SU-DHL-6 (cell line): ENCODE measurements around the gene CACFD1.

Experiments used
- EZH2phosphoT487 ChIP-seq: fragments of 200-600 bp; sonication (generic), shearing (Covaris generic); conservative IDR thresholded peaks from 2 replicates; pipeline ENCODE4 v1.6.1; 2018; ENCODE audit warnings: mild to moderate bottlenecking, antibody characterized with exemption, low read length, moderate library complexity, mixed read lengths
- TF ChIP-seq, protein P1 (sequence below): fragments of 200-600 bp; sonication (generic); IDR thresholded peaks from one replicate; pipeline ENCODE4 v1.5.1; 2017; ENCODE audit warnings: antibody characterized with exemption, mild to moderate bottlenecking, low read length, moderate library complexity; ENCODE audit not compliant: insufficient read depth, poor library complexity, severe bottlenecking

DNA sequence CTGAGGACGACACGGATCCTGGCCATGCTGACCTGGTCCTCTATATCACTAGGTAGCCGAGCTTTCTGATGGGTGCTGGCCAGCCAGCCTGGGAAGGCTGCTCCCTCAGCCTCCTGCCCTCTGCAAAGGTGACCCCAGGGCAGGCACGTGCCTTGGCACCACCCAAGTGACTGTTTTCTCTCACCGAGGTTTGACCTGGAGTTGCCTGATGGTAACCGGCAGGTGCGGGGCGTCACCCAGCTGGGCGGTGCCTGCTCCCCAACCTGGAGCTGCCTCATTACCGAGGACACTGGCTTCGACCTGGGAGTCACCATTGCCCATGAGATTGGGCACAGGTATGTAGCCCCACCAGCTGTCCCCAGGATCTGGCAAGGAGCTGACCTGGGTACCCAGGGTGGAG lies 33.8 kb upstream of the CACFD1 start:
- TF ChIP-seq, protein P1, sequence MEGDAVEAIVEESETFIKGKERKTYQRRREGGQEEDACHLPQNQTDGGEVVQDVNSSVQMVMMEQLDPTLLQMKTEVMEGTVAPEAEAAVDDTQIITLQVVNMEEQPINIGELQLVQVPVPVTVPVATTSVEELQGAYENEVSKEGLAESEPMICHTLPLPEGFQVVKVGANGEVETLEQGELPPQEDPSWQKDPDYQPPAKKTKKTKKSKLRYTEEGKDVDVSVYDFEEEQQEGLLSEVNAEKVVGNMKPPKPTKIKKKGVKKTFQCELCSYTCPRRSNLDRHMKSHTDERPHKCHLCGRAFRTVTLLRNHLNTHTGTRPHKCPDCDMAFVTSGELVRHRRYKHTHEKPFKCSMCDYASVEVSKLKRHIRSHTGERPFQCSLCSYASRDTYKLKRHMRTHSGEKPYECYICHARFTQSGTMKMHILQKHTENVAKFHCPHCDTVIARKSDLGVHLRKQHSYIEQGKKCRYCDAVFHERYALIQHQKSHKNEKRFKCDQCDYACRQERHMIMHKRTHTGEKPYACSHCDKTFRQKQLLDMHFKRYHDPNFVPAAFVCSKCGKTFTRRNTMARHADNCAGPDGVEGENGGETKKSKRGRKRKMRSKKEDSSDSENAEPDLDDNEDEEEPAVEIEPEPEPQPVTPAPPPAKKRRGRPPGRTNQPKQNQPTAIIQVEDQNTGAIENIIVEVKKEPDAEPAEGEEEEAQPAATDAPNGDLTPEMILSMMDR = no peak
- no peak for TF ChIP-seq EZH2phosphoT487
